T-helper 1 cell (primary cell): ENCODE data around the gene PLK1.
"Not testable (repeated sequence)": the region's sequence is repeated elsewhere in the genome, so short reads cannot be mapped to it uniquely, and the experiment has no call there.

Experiments used
- DNase-seq, 5 donors: peaks; one replicate each; pipeline ENCODE4 v3.0.0-alpha.2; 2012 to 2020

PLK1 gene

DNA sequence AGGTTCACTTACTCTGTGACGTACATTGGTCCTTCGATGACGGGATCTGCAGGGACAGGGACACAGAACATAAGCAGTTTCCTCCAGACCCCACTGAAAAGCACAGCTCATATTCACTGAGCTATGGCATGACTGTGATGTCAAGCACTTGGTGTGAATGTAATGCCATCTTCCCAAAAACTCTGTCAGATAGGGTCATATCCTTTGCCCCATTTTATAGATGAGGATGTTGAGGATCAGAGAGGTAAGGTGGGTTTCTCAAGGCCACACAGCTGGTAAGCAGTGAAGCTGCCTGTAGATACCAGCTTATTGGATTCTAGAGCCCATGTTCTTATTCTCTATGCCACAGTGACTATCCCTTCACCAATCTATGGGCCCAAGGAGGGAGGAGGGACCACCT, 31.8 kb downstream of the PLK1 start:
- DNase-seq = no peak

GRCh38 chr16:23711785-23712184, 33.1 kb downstream of the PLK1 start:
- DNase-seq = no peak

DNA sequence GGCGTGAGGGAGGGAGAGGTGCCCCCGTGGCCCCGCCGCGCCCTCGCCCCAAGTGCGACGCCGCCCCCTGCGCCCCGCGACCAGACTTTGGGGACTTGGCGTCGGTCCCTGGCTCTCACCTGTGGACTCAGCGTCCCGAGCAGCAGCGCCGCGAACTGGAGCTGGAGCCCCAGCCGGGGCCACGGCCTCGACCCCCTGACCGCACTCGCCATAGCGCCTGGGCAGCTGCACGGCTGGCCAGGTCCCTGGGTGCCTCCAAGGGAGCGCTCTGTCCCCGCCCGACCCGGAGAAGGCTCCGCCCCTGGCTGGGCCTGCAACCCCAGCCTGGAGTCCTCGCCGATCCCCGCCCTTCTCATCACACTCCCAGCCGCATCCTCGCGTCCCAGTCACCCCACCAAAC, 34.3 kb downstream of the PLK1 start, which contains the start of gene ERN2:
ERN2 (minus strand) TSS at position 247 of the 400 bp plus-strand sequence; CDS start at position 212, 35 bp downstream.
- DNase-seq = no peak

DNA sequence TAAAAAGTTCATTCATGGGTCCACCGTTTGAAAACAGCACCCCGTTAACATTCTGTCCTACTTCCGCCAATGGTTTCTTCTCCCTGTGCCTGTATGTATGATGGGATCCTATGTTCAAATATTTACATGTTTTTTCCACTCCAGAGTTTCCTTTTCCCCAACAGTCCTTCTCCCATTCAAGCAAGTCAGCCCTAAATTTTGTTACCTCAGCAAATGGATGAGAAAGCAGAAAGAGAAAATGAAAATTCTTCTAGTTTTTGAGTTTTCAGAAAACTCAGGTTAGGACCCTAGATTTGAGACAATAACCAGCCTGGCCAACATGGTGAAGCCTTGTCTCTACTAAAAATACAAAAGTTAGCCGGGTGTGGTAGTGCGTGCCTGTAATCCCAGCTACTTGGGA, 37.8 kb downstream of the PLK1 start:
- DNase-seq = no peak

- not testable (repeated sequence) for DNase-seq
These were observed 44.0 kb downstream of the PLK1 start for GRCh38 chr16:23722613-23723240.

- no peak for DNase-seq
These were observed 45.6 kb downstream of the PLK1 start for GRCh38 chr16:23724096-23724784.

GRCh38 chr16:23724785-23725131, 46.1 kb downstream of the PLK1 start:
- DNase-seq = no peak

DNA sequence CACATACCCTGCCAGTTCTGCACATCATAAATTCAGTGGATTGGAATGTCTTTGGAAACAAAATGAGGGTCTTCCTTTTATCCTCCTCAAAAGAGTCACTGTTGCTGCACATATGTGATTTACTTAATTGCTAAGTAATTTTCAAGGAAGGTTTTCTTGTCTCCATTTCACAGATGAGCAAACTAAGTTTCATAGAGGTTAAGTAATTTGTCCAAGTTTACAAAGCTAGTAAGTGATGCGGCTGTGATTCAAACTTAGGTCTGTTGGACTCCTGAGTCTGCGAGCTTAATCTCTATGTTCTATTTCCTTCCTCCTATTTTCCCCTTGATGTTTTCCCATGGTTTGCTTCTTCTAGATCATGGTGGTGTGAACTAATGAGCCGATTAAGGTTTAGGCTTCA, 48.0 kb downstream of the PLK1 start:
- DNase-seq = no peak

- no peak for DNase-seq
These were observed 49.4 kb downstream of the PLK1 start for GRCh38 chr16:23728112-23728477.

GRCh38 chr16:23729503-23730424, 51.1 kb downstream of the PLK1 start:
- no peak for DNase-seq

- DNase-seq = no peak
These were observed 55.6 kb downstream of the PLK1 start for GRCh38 chr16:23734176-23734893.

DNA sequence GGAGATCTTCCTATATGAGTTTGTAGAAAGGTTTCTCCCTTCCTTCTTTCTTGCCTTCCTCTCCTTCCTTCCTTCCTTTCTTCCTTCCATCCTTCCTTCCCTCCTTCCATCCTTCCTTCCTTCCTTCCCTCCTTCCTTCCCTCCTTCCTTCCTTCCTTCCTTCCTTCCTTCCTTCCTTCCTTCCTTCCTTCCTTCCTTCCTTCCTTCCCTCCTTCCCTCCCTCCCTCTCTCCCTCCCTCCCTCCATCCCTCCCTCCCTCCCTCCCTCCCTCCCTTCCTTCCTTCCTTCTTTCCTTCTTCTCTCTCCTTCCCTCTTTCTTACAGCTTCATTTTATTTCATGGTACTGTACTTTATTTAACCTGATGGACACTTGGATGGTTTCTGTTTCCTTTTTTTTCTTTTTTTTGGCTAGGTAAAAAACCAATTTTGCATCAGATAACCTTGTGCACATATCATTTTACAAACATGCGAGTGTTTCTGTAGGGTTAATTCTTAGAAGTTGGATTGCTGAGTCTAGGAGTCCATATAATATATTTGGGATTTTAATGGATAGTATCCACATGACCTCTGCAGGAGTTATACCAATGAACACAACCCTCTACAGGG, 58.8 kb downstream of the PLK1 start:
- DNase-seq = not testable (repeated sequence)

DNA sequence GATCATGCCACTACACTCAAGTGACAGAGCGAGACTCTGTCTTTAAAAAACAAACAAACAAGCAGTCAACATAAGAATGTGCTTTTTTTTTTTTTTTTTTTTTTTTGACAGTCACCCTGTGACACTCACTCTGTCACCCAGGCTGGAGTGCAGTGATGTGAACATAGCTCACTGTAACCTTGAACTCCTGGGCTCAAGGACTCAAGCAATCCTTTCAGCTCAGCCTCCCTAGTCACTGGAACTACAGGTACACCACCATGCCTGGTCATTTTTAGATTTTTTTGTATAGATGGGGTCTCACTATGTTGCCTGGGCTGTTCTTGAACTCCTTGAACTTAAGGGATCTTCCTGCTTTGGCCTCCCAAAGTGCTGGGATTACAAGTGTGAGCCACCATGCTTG, 60.8 kb downstream of the PLK1 start:
- DNase-seq = no peak
